Measurements from ENCODE around the gene NEDD9.

NEDD9 gene

DNA sequence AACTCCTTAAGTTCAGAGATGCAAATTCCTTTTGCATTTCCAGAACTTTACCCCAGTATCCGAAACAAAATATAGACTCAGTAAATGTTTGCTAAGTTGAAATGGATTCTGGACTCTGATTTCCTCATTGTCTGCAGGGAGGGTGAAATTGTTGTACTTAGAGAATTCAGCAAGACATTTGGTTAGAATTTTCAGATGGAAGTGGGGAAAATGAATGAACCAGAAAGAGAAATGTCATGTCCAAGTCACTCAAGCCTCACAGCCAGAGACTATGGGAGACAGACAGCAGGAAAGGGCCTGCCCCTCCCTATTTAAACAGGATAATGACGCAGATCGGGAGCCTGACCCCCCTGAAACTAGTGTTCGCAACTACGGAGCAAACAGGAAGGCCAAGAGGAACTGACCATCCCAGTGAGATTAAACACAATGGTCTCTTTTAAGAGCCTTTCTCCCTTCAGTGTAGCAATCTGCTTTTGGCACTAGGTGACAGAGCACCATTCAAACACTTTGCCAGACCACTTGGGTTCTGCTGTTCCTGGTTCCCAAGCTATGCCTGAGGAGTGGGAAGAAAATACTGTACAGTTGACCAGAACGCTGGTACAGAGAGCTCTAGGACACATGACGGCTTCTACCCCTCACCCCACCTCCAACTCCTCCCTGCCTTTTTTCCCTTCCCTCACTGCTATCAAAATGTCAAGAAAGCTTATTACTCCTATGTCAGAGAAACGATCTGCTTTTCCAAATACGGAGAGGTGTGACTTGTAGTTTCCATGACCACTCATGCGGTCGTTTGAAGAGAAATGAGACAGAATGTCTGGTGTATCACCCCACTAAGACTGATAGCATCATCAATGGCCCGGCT is 13.7 kb downstream of the NEDD9 start:
- no peak for DNase-seq (ENCODE audit: low read depth, low spot score)

GRCh38 chr6:11218102-11218442 is 14.4 kb downstream of the NEDD9 start:
- DNase-seq (ENCODE audit: low read depth, low spot score), result no peak

DNA sequence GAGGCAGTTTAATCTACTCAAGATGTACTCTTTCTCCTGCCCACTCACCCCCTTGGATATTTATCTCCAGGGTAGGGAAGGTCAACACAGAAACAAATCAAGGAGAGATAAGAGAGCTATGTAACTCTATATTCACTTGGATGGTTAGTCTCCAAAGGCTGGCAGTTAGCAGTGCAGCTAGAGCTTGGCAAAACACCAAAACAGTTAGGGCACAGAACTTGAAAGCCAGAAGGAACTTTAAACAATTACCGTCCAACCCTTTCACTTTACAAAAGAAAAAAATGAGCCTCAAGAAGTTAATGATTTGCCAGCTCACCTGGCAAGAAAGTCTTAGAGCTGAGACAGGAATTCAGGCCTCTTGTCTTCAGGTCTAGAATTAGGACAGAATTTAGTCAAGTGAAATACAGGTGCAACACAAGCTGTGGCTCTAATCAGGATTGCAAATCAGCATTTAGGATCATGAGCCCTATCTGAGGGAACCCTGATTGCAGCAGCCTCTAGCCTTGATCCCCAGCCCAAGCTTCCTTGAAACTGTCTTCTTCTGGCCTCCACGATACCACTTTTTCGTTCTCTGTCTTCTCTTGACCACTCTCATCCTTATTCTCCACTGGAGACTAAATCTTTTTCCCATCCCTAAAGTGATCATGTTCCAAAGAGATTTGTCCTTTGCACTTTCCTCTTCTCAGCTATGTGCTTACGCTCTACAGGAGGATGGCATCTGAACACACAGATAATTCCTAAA is 14.9 kb downstream of the NEDD9 start:
- no peak for DNase-seq (ENCODE audit: low read depth, low spot score)

DNA sequence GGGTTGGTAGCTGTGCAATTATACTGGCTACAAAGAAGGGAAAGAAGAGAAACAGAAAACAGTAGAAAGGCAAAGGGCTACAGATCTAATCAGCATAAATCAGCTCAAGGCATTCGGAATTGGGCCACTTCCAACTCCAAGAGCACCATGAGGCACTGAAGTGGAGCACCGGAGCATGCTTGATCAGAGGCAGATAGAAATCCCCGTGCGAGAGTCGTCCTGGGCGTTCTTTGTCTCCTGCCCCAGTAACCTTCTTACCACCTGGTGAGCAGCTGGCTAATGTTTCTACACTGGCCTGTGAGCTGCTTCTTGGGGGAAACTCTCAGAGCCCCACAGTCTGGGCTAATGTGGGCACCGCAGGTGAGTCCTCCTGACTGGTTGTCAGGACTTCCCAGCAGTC is 16.7 kb downstream of the NEDD9 start:
- DNase-seq (ENCODE audit: low read depth, low spot score), result no peak

DNA sequence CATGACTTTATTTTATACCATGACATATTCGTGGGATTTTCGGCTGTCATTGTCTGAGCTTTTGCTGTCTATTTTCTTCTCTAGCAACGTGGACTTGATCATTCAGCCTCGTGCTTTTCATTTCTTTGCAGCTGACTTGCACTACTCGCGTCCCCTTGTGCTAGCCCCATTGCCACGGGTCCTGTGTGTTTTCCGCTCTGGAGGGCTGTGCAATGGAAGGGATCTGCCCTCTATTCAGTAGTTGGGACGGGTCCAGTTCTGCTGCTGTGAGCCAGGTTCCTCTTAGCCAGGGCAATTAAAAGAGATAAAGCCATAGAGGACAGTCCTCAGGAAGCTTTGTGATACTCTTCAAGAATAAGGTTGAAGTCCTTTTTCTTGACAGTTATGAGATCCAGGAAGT is 17.6 kb downstream of the NEDD9 start:
- no peak for DNase-seq (ENCODE audit: low read depth, low spot score)

- DNase-seq (ENCODE audit: low read depth, low spot score), result no peak
Observed at GRCh38 chr6:11214084-11214833, 18.2 kb downstream of the NEDD9 start.

DNA sequence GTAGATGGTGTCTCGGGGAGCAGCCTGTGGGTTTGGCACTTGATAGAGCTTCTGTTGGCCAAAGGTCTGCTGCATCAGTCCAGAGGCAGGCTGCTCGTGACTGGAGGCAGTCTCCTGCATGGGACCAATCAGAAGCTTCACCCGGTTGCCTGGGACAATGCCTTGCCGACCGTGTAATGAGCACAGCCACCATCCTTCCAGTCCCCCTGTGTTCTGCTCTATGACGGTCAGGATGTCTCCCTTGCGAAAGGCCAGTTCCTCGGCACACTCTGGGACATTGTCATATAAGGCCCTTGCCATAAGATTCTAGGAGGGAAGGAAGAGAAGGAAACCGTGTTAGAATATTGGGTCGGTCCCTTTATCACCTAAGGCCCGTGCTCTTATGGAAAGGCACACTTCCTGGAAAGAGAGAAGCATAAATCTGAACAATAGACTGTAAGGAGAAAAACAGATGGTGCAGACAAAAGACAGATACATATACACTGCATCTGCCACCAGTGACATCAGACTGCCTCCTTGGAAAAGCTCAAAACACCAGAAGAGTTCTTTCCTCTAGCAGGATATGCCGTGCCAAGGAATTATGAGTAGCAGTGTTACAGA is 18.9 kb downstream of the NEDD9 start:
- DNase-seq (ENCODE audit: low read depth, low spot score), result no peak

DNA sequence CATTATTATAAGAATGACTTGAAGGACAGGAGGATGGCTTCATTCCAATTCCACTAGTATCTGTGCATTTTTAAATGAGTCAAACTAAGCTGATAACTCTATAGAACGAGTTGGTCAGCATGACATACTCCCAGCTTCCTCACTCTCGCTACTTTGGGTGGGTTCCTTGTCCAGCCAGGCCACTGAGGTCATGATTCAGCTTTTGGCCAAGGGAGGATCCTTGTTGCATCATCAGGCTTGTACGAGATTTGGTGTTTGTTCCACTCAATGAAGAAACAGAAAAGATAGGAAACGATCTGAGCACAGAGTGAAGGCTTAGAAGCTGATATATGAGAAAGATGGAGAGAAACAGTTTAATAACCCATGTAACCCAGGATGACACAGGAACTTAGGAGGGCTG is 19.8 kb downstream of the NEDD9 start:
- no peak for DNase-seq (ENCODE audit: low read depth, low spot score)

DNA sequence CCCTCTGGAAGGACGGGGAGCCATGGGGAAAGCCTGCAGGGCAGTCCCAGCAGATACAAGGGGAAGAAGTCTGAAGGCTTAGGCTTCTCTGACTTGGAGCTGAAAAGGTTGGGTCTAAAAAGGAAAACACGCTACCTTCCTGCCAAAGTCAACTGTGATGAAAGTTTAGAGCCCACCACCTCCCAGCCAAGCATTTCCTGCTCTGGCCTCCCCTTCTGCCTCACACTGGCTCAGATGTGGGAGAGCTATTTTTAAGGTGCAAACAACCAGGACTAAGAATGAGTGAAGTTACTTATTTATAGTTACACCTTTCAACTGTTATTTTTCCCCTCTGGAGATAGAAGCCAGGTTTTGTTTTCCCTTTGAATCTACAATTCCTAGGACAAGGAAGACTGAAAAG is 21.2 kb downstream of the NEDD9 start:
- DNase-seq (ENCODE audit: low read depth, low spot score), result no peak

GRCh38 chr6:11210386-11211138 is 21.9 kb downstream of the NEDD9 start:
- DNase-seq (ENCODE audit: low read depth, low spot score), result no peak

DNA sequence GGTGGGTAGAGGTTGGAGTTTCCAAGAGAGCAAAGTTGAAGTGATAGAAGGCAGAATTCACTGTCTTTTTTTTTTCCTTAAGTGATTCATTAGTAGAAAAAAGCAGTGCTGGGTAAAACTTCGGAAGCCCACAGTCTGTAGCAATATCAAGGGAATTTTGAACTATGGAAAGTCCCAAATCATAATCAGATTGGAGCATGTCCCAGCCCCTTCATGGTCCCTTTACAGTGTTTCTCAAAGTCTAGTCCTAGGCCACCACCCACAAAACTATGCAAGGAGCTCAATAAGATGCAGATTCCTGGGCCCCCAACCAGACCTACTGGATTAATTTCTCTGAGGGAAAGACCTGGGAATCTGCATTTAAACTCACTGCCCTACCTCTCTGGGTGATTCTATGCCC is 22.6 kb downstream of the NEDD9 start:
- DNase-seq (ENCODE audit: low read depth, low spot score), result no peak

DNA sequence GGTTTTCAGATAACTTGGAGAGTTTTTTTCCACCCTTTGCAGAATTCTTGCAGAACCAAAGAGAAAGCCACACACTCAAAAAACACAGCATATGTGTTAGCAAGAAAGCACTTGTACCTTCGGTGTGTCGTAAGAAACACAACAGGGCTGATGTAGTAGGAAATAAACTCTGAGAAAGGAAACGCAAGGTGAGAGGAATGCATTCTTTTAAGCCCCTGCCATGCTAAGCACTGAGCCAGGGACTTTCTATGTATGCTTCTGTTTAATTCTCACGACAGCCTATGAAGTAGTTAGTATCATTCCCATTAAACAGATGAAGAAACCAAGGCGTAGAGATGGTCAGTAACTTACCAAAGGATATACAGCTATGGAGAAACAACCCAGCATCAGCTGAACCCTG is 23.1 kb downstream of the NEDD9 start:
- DNase-seq (ENCODE audit: low read depth, low spot score), result no peak

DNA sequence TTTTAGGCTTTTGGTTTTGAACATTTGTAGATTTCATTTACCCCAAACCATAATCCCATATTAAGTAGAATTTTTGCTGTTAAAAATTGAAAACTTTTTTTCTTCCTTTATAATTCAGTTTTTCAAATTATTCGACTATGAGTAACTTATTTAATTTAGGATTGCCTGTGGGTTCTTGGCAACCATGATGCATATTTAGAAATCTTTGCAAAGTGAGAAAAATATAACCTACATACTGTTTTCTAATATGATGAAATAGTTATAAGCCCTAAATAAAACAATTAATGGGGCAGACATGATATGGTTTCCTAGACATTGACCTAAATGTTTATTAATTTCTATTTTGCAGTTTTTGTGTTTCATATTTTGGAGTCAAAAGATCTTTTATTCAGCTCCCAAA is 23.6 kb downstream of the NEDD9 start:
- DNase-seq (ENCODE audit: low read depth, low spot score), result no peak

DNA sequence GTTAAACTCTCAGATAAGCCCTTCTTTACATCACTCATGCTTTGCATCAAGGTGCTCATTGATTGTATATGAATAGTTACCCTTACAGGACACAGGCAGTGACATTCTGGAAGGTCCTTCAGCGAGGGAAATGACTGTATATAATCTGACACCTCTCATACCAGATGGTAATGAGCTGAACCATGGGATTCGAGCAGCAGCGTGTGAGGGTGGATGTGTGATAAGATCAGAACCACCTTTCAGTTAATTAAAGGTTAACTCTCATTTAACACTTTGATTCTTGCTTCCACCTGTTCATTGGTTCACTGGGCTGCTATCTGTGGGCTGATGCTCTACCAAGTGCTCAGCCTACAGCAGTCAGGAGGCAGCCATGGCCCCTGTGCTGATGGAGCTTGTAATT is 24.2 kb downstream of the NEDD9 start:
- DNase-seq (ENCODE audit: low read depth, low spot score), result no peak

GRCh38 chr6:11207199-11207968 is 25.1 kb downstream of the NEDD9 start:
- no peak for DNase-seq (ENCODE audit: low read depth, low spot score)

DNA sequence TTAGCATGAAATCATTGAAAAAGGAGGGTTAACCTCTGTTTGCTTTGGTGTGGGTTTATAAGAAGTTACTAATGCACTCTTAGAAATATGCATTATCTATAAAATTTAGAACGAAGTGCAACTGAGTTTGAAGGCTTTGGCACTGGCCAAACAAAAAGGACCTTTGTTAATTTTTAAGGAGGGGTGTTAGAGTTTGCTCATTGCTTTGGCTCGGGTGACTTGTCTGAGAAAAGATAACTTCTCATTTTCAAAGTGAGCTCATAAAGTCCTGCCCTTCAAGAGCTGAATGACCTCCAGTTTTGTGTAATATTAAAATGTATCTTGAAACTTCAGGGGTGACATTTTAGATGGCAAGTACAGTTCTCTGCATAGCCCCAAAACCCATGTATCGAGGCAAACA is 25.9 kb downstream of the NEDD9 start:
- no peak for DNase-seq (ENCODE audit: low read depth, low spot score)

GRCh38 chr6:11204794-11205366 is 27.6 kb downstream of the NEDD9 start:
- DNase-seq (ENCODE audit: low read depth, low spot score), result no peak

GRCh38 chr6:11204005-11204399 is 28.5 kb downstream of the NEDD9 start:
- no peak for DNase-seq (ENCODE audit: low read depth, low spot score)

GRCh38 chr6:11203306-11204004 is 29.0 kb downstream of the NEDD9 start:
- DNase-seq (ENCODE audit: low read depth, low spot score), result no peak
